Adipose tissue (tissue), 3 donors: ENCODE data around the gene PADI3. TPM values are rescaled to one million over a fixed set of nuclear protein-coding genes. Genes with fewer than 3 reads are reported as not detected.

Experiments used
- polyA plus RNA-seq, 3 donors: library from polyadenylated mRNA; stranded (reverse); fragments of 200-250 nt; gene quantifications; one replicate each; pipeline ENCODE4 v1.2.3, GENCODE V29; 2013
- donor health status: healthy with polysubstance abuse.
- donor health status: Bipolar disorder and iron deficiency.
- donor health status: healthy.

Gene PADI3
- polyA plus RNA-seq, 3 donors: not detected

Other genes with a start within 250 kb of the PADI3 start
- 10 to 100 TPM; 14.2 to 36.9 (median 26.8) TPM for gene ATP13A2, start 237.2 kb upstream of the PADI3 start, polyA plus RNA-seq
- 100 to 1,000 TPM in 2 of 3 donors, 10 to 100 TPM in 1; 79.6 to 164 (median 122) TPM for gene SDHB, start 195.1 kb upstream of the PADI3 start, polyA plus RNA-seq
- gene PADI2, start 129.6 kb upstream of the PADI3 start, polyA plus RNA-seq: 1 to 10 TPM; 1.2 to 4.3 (median 4.2) TPM
- gene PADI1, start 44.0 kb upstream of the PADI3 start, polyA plus RNA-seq: under 1 TPM in 2 of 3 donors, not detected in 1; 0.03 to 0.21 TPM
- 10 to 100 TPM in 1 of 3 donors, 1 to 10 TPM in 1, under 1 TPM in 1; 0.36 to 10.2 (median 2.4) TPM for gene PADI4, start 59.1 kb downstream of the PADI3 start, polyA plus RNA-seq
- gene PADI6, start 123.1 kb downstream of the PADI3 start, polyA plus RNA-seq: not detected
- gene RCC2, start 190.6 kb downstream of the PADI3 start, polyA plus RNA-seq: 10 to 100 TPM; 11.2 to 25.9 (median 19.6) TPM